Gastroesophageal sphincter (tissue), 4 donors: ENCODE data around the gene TMEM258. TPM values are rescaled to one million over a fixed set of nuclear protein-coding genes. Genes with fewer than 3 reads are reported as not detected.

Experiments used
- total RNA-seq, 4 donors: library from RNA; depleted of rRNA; stranded (reverse); fragments of >200 nt; gene quantifications; one replicate each; pipeline ENCODE4 v1.1.0, GENCODE V29; 2016

Gene TMEM258
- total RNA-seq, 4 donors from 2014 or later: 31.4 to 36.7 (median 33.3) TPM

Other genes starting within 250 kb of the TMEM258 start
- gene SYT7, start 211.5 kb downstream of the TMEM258 start, total RNA-seq: 1 to 10 TPM; 1.8 to 3.7 (median 3.1) TPM
- gene DAGLA, start 112.2 kb downstream of the TMEM258 start, total RNA-seq: 1 to 10 TPM; 1.5 to 5.6 (median 3.4) TPM
- gene MYRF, start 40.0 kb downstream of the TMEM258 start, total RNA-seq: under 1 TPM; 0.10 to 0.78 (median 0.19) TPM
- gene FEN1, start 312 bp upstream of the TMEM258 start, total RNA-seq: 10 to 100 TPM in 1 of 4 donors, 1 to 10 TPM in 3; 7.1 to 14.2 (median 8.1) TPM
- 10 to 100 TPM; 20.8 to 37.4 (median 32.0) TPM for gene FADS1, start 24.4 kb upstream of the TMEM258 start, total RNA-seq
- 10 to 100 TPM; 17.6 to 40.0 (median 33.4) TPM for gene FADS2, start 35.7 kb upstream of the TMEM258 start, total RNA-seq
- 10 to 100 TPM; 41.6 to 81.6 (median 60.5) TPM for gene FADS3, start 98.9 kb upstream of the TMEM258 start, total RNA-seq
- gene RAB3IL1, start 125.0 kb upstream of the TMEM258 start, total RNA-seq: 10 to 100 TPM; 11.5 to 22.1 (median 14.7) TPM
- gene BEST1, start 157.8 kb upstream of the TMEM258 start, total RNA-seq: 1 to 10 TPM; 3.0 to 4.0 (median 3.4) TPM
- 1,000 to 10,000 TPM; 1,945 to 2,292 (median 2,070) TPM for gene FTH1, start 175.0 kb upstream of the TMEM258 start, total RNA-seq